Measurements from ENCODE around the gene ESF1. TPM values are rescaled to one million over a fixed set of nuclear protein-coding genes. Genes with fewer than 3 reads are reported as not detected.

ESF1 gene
- total and polyA plus RNA-seq, 2 experiments from 2014 or later: 7.9 to 8.3 TPM

- DNase-seq: no peak
- Histone ChIP-seq H3K9me3 (ENCODE audit: low read depth) (no peaks in the 10 kb centered on the region), H3K79me2 (ENCODE audit: insufficient read depth) (no peaks in the 10 kb centered on the region), H3K9me2 (ENCODE audit: insufficient read depth) (no peaks in the 10 kb centered on the region), H3K36me3 (ENCODE audit: low read depth) (peaks cover 14% of the 10 kb centered on the region), H3F3A (ENCODE audit: insufficient read depth) (0 out of 2 replicates have a peak, but pooled peaks cover under 1% of the 10 kb centered on the region), H3K9ac (no peak overlapping the region), H3K4me1 (ENCODE audit: insufficient read depth) (no peaks in the 10 kb centered on the region), H4K20me1 (ENCODE audit: insufficient read depth) (no peaks in the 10 kb centered on the region), H3K4me3 (no peak overlapping the region), H3K27me3 (replicated peaks; ENCODE audit: insufficient read depth) (no peaks in the 10 kb centered on the region), H3K4me2 (ENCODE audit: unreplicated experiment) (no peak overlapping the region), H2AFZ (no peak overlapping the region), H3K27ac (no peak overlapping the region)
- in situ Hi-C loops (cut with MboI): no loop called here
- 97 to 100% methylated on average over 3 of the region's 3 CpGs for WGBS, 2 experiments (ENCODE audit: low coverage in 1 of 2, low lambda C conversion rate in 2 of 2, missing lambda C conversion rate in 2 of 2)
- TF ChIP-seq EZH2phosphoT487 (IDR thresholded peaks at IDR 0.05; ENCODE audit: insufficient read depth, low read depth): no peak
- no peak for TF ChIP-seq EZH2 (IDR thresholded peaks at IDR 0.05; ENCODE audit: insufficient read depth, poor library complexity, severe bottlenecking)
Observed at GRCh38 chr20:13749811-13750210, 34.9 kb downstream of the ESF1 start.

- in situ Hi-C loops (cut with MboI): no loop called here
- 0 out of 2 replicates have a peak, but pooled peaks cover 3% of the 10 kb centered on the region for H3F3A ChIP-seq (ENCODE audit: insufficient read depth)
- 98 to 100% methylated on average over 2 of the region's 2 CpGs for WGBS, 2 experiments (ENCODE audit: low coverage in 1 of 2, low lambda C conversion rate in 2 of 2, missing lambda C conversion rate in 2 of 2)
- no peaks in the 10 kb centered on the region for H3K27me3 ChIP-seq (replicated peaks; ENCODE audit: insufficient read depth)
- 0 out of 2 replicates have a peak, but pooled peaks cover 4% of the 10 kb centered on the region for H3K79me2 ChIP-seq (ENCODE audit: insufficient read depth)
- H2AFZ ChIP-seq: no peak overlapping the region
- H3K4me3 ChIP-seq: no peak overlapping the region
- peaks cover 22% of the 10 kb centered on the region for H3K36me3 ChIP-seq (ENCODE audit: low read depth)
- no peak for DNase-seq
- H3K9ac ChIP-seq: no peak overlapping the region
- no peaks in the 10 kb centered on the region for H4K20me1 ChIP-seq (ENCODE audit: insufficient read depth)
- no peak for TF ChIP-seq EZH2 (IDR thresholded peaks at IDR 0.05; ENCODE audit: insufficient read depth, poor library complexity, severe bottlenecking)
- TF ChIP-seq EZH2phosphoT487 (IDR thresholded peaks at IDR 0.05; ENCODE audit: insufficient read depth, low read depth): no peak
- no peaks in the 10 kb centered on the region for H3K9me2 ChIP-seq (ENCODE audit: insufficient read depth)
- no peak overlapping the region for H3K27ac ChIP-seq
- no peaks in the 10 kb centered on the region for H3K4me1 ChIP-seq (ENCODE audit: insufficient read depth)
- H3K9me3 ChIP-seq (ENCODE audit: low read depth): no peaks in the 10 kb centered on the region
- no peak overlapping the region for H3K4me2 ChIP-seq (ENCODE audit: unreplicated experiment)
Observed at GRCh38 chr20:13745784-13746183, 38.9 kb downstream of the ESF1 start.

DNA sequence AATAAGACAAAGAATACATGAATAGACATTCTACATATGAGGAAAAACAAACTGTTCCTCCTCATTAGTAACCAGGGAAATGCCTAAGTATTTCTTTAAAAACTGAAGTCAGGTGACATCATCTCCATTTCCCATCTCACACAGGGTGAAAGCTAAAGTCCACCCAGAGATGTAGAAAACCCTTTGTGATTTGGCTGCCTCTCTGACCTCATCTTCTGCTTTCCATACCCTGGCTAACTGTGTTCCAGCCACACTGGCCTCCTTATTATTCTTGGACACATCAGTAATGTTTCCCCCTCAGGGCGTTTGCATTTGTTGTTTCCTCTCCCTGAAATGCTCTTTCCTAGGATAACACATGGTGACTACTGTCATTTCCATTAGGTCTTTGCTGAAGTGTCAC lies 40.4 kb downstream of the ESF1 start:
- Histone ChIP-seq H3K4me1 (ENCODE audit: insufficient read depth) (no peaks in the 10 kb centered on the region), H3K9me2 (ENCODE audit: insufficient read depth) (no peaks in the 10 kb centered on the region), H3K9me3 (ENCODE audit: low read depth) (no peaks in the 10 kb centered on the region), H3K9ac (no peak overlapping the region), H3K79me2 (ENCODE audit: insufficient read depth) (0 out of 2 replicates have a peak, but pooled peaks cover 4% of the 10 kb centered on the region), H2AFZ (no peak overlapping the region), H3F3A (ENCODE audit: insufficient read depth) (0 out of 2 replicates have a peak, but pooled peaks cover 3% of the 10 kb centered on the region), H4K20me1 (ENCODE audit: insufficient read depth) (no peaks in the 10 kb centered on the region), H3K36me3 (ENCODE audit: low read depth) (peaks cover 23% of the 10 kb centered on the region), H3K27me3 (replicated peaks; ENCODE audit: insufficient read depth) (no peaks in the 10 kb centered on the region), H3K4me3 (no peak overlapping the region), H3K27ac (no peak overlapping the region), H3K4me2 (ENCODE audit: unreplicated experiment) (no peak overlapping the region)
- DNase-seq: no peak
- in situ Hi-C loops (cut with MboI): no loop called here
- TF ChIP-seq EZH2phosphoT487 (IDR thresholded peaks at IDR 0.05; ENCODE audit: insufficient read depth, low read depth): no peak
- no peak for TF ChIP-seq EZH2 (IDR thresholded peaks at IDR 0.05; ENCODE audit: insufficient read depth, poor library complexity, severe bottlenecking)
- WGBS, 2 experiments (ENCODE audit: low coverage in 1 of 2, low lambda C conversion rate in 2 of 2, missing lambda C conversion rate in 2 of 2): 48 to 50% methylated on average over 1 of the region's 1 CpG

DNA sequence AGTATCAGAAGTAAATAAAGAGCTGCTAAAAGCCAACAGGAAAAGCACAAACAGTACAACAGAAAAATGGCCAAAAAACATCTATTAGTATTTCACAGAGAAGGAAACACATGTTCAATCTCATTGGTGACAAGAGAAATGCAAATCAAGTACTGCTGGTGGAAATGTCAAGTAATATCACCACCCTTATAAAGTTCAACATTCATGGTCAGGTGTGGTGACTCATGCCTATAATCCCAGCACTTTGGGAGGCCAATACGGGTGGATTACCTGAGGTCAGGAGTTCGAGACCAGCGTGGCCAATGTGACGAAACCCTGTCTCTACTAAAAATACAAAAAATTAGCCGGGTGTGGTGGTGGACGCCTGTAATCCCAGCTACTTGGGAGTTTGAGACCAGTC lies 42.8 kb downstream of the ESF1 start:
- H3K9me3 ChIP-seq (ENCODE audit: low read depth): no peaks in the 10 kb centered on the region
- H3K27me3 ChIP-seq (replicated peaks; ENCODE audit: insufficient read depth): no peaks in the 10 kb centered on the region
- 91 to 97% methylated on average over 6 of the region's 6 CpGs for WGBS, 2 experiments (ENCODE audit: low coverage in 1 of 2, low lambda C conversion rate in 2 of 2, missing lambda C conversion rate in 2 of 2)
- H4K20me1 ChIP-seq (ENCODE audit: insufficient read depth): no peaks in the 10 kb centered on the region
- no peak overlapping the region for H3K27ac ChIP-seq
- in situ Hi-C loops (cut with MboI): no loop called here
- H3K79me2 ChIP-seq (ENCODE audit: insufficient read depth): 0 out of 2 replicates have a peak, but pooled peaks cover 4% of the 10 kb centered on the region
- TF ChIP-seq EZH2 (IDR thresholded peaks at IDR 0.05; ENCODE audit: insufficient read depth, poor library complexity, severe bottlenecking) (no peak), EZH2phosphoT487 (IDR thresholded peaks at IDR 0.05; ENCODE audit: insufficient read depth, low read depth) (no peak)
- DNase-seq: no peak
- no peak overlapping the region for H3K4me2 ChIP-seq (ENCODE audit: unreplicated experiment)
- no peak overlapping the region for H3K9ac ChIP-seq
- peaks cover 6% of the 10 kb centered on the region for H3K4me1 ChIP-seq (ENCODE audit: insufficient read depth)
- H3K36me3 ChIP-seq (ENCODE audit: low read depth): peaks cover 28% of the 10 kb centered on the region
- H2AFZ ChIP-seq: no peak overlapping the region
- no peak overlapping the region for H3K4me3 ChIP-seq
- peaks cover 15% of the 10 kb centered on the region; the same call in 1 of the 2 replicates for H3F3A ChIP-seq (ENCODE audit: insufficient read depth)
- H3K9me2 ChIP-seq (ENCODE audit: insufficient read depth): no peaks in the 10 kb centered on the region
